Measurements from ENCODE around the gene TAS2R38.

DNA sequence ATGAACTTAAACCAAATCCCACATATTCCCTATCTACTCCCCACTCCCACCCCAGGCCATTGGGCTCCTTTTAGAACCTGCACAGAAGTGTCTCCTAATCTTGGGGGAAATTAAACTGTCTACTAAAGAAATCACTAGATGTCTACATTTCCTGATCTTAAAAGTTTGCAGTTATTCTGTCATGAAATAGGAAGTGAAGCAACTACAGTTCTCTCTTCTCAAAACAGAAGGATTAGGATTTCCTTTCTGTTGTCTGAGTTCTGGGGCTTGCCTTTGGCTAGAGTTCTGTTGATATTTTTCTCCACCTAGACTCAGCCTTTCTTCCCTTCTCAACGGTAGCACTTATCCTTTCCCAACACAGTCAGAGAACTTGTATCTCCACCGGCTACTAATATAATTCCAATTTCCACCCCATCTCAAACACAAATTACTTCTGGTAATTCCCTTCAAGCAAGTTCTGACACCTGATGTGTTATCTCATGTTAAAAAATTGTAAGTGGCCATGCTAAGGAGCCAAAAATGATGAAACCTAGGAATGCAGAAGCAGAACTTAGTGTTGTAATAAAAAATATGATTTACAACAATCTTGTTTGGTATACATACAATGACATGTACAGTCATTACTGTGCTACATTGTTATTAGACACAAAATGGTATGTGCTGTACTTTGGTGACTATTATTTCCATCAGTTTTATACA lies 45.3 kb downstream of the TAS2R38 start:
- TF ChIP-seq SUZ12 (IDR thresholded peaks at IDR 0.05; ENCODE audit: extremely low read depth, insufficient read depth, insufficient read length) (no peak), YY1 (IDR thresholded peaks at IDR 0.05; ENCODE audit: insufficient read depth, insufficient read length) (no peak), ZNF274 (IDR thresholded peaks at IDR 0.05; ENCODE audit: low read depth, low read length) (no peak)
